ENCODE results near the gene ARSI. TPM values are rescaled to one million over a fixed set of nuclear protein-coding genes. Genes with fewer than 3 reads are reported as not detected.

The ARSI gene
- total and polyA plus RNA-seq, 2 of the 4 experiments (the other 2 are of a cell fraction) = 14.8 to 15.2 TPM

- POLR2A ChIA-PET (ENCODE audit: unreplicated experiment) = interaction anchor here (0.6 to 1.2 kb wide), 2 partner anchors 8 to 37 kb away, joined by 3 to 4 read pairs; no protein-coding TSS in a partner anchor
- Histone ChIP-seq H3K4me2 (ENCODE audit: low read depth, low read length) (peak overlapping the region; percentile 58), H3K27ac (ENCODE audit: insufficient read depth, low read length) (peak overlapping the region; percentile 52; the same call in 1 of the 2 replicates), H2BK120ac (ENCODE audit: low read depth, low read length) (peak overlapping the region; percentile 67; the same call in 1 of the 2 replicates), H3K56ac (ENCODE audit: extremely low read depth, insufficient read depth, low read length) (no peak overlapping the region), H3K27me3 (ENCODE audit: control insufficient read depth, insufficient read depth, low read length) (no peaks in the 10 kb centered on the region), H4K5ac (ENCODE audit: low read depth, low read length) (peak overlapping the region; percentile 45), H4K20me1 (ENCODE audit: insufficient read depth, low read length) (no peaks in the 10 kb centered on the region), H3K4me3 (ENCODE audit: insufficient read depth, low read depth, low read length) (no peak overlapping the region), H3K9me3 (ENCODE audit: control insufficient read depth, insufficient read depth, low read length) (no peaks in the 10 kb centered on the region), H3K79me1 (ENCODE audit: low read depth in 1 of 2, low read length in 2 of 2) (no peaks in the 10 kb centered on the region), H3K23ac (ENCODE audit: low read depth, low read length) (peak overlapping the region; percentile 29; the same call in 1 of the 2 replicates), H3K4ac (ENCODE audit: low read depth, low read length) (peak overlapping the region; percentile 64), H3K9me1 (ENCODE audit: insufficient read depth, low read length) (peaks cover 6% of the 10 kb centered on the region), H2BK20ac (ENCODE audit: low read depth, low read length) (peak overlapping the region; percentile 77; the same call in 1 of the 2 replicates), H2AFZ (replicated peaks; ENCODE audit: low read length, poor library complexity) (no peak overlapping the region), H2AK9ac (replicated peaks; ENCODE audit: low read depth, low read length, poor library complexity) (no peak overlapping the region), H4K8ac (ENCODE audit: low read depth in 2 of 2, low read length in 2 of 2) (peak overlapping the region in 1 of 2 experiments; percentile 4; a peak in 1 of 4 replicates), H3K36me3 (ENCODE audit: control insufficient read depth, insufficient read depth, low read length) (no peaks in the 10 kb centered on the region), H2BK15ac (ENCODE audit: low read depth, low read length) (peak overlapping the region; percentile 62; the same call in 1 of the 3 replicates), H3K9ac (ENCODE audit: low read depth, low read length) (no peak overlapping the region), H2BK5ac (ENCODE audit: low read depth, low read length, poor library complexity, severe bottlenecking) (peak overlapping the region; percentile 40), H4K91ac (ENCODE audit: insufficient read depth, low read depth, low read length) (peak overlapping the region; percentile 63; the same call in 1 of the 2 replicates), H3K4me1 (ENCODE audit: control insufficient read depth, insufficient read depth, low read length) (peaks cover 12% of the 10 kb centered on the region), H2AK5ac (ENCODE audit: low read depth, low read length) (peak overlapping the region; percentile 90; the same call in 1 of the 2 replicates), H3K18ac (ENCODE audit: low read depth, low read length) (peak overlapping the region; percentile 71; the same call in 1 of the 2 replicates), H3K14ac (replicated peaks; ENCODE audit: low read depth, low read length) (peak overlapping the region; percentile 42; the same call in 1 of the 2 replicates)
- DNase-seq (peak; percentile 40), ATAC-seq (ENCODE audit: low read depth) (peak; percentile 85)
- dilution Hi-C loops (cut with HindIII; ENCODE audit: low sequenced_read_pairs, unreplicated experiment) (no loop called here), in situ Hi-C loops (cut with MboI; ENCODE audit: low sequenced_read_pairs) (no loop called here), intact Hi-C loops (cut with micrococcal nuclease) (no loop called here)
- CTCF ChIA-PET = interaction anchor here (0.8 kb wide), 1 partner anchor 17 kb away, joined by 3 read pairs; no protein-coding TSS in a partner anchor
- no TSS peak for BruUV-seq (replicated peaks)
- TF ChIP-seq RAD21 (IDR thresholded peaks at IDR 0.05; ENCODE audit: low read length) (no peak), RFX5 (IDR thresholded peaks at IDR 0.05; ENCODE audit: low read depth, low read length) (no peak), RCOR1 (IDR thresholded peaks at IDR 0.05; ENCODE audit: insufficient replicate concordance, low read length) (no peak), POLR2A (IDR thresholded peaks at IDR 0.05; ENCODE audit: low read depth, low read length) (no peak), MAFK (IDR thresholded peaks at IDR 0.05; ENCODE audit: low read depth, low read length) (no peak), FOS (IDR thresholded peaks at IDR 0.05; ENCODE audit: low read depth, low read length) (no peak), BHLHE40 (IDR thresholded peaks at IDR 0.05; ENCODE audit: low read depth, low read length) (no peak)
- 80% methylated on average over 1 of the region's 4 CpGs; no CpG with 5 or more reads in 1 of the 2 experiments for WGBS, 2 experiments (ENCODE audit: extremely low coverage in 2 of 2, insufficient read length in 1 of 2)
Observed at GRCh38 chr5:150335778-150336177, 33.1 kb upstream of the ARSI start.
